ENCODE results near the gene AWAT1. TPM values are rescaled to one million over a fixed set of nuclear protein-coding genes. Genes with fewer than 3 reads are reported as not detected.
"Not testable (repeated sequence)": the region's sequence is repeated elsewhere in the genome, so short reads cannot be mapped to it uniquely, and the experiment has no call there.

AWAT1 gene
- total RNA-seq, 1 experiment from 2014 or later: not detected

- no peak within 1 kb of the TSS for H3K27ac Mint-ChIP-seq
- Histone ChIP-seq H4K20me1 (ENCODE audit: control insufficient read depth, insufficient read depth, insufficient read length) (no peaks in the 10 kb centered on the region), H2BK12ac (ENCODE audit: insufficient read length, low read depth, low read length) (no peak within 1 kb of the TSS), H3K27me3 (ENCODE audit: insufficient read depth, low read length) (no peaks in the 10 kb centered on the region), H3K27ac (ENCODE audit: insufficient read length, low read depth, low read length) (no peak within 1 kb of the TSS), H2BK20ac (ENCODE audit: low read depth, low read length, poor library complexity, severe bottlenecking) (no peak within 1 kb of the TSS), H3K4me2 (ENCODE audit: insufficient read depth, insufficient read length, low read length) (no peak within 1 kb of the TSS), H3T11ph (ENCODE audit: low read length) (no peak within 1 kb of the TSS), H2AK5ac (ENCODE audit: insufficient read length, low read length) (no peak within 1 kb of the TSS), H2AFZ (ENCODE audit: low read length) (no peak within 1 kb of the TSS), H4K8ac (replicated peaks; ENCODE audit: insufficient read length, low read depth, low read length) (no peak within 1 kb of the TSS), H3K9ac (ENCODE audit: extremely low read depth, insufficient read length, low read length) (no peak within 1 kb of the TSS), H3K23me2 (ENCODE audit: insufficient read length, low read depth, low read length, poor library complexity, severe bottlenecking) (no peaks in the 10 kb centered on the region), H3K9me3 (ENCODE audit: control insufficient read depth, low read depth, low read length) (peaks cover 52% of the 10 kb centered on the region), H2BK120ac (ENCODE audit: low read depth, low read length, poor library complexity, severe bottlenecking) (no peak within 1 kb of the TSS), H3K23ac (ENCODE audit: insufficient read length, low read depth, low read length) (no peak within 1 kb of the TSS), H4K5ac (ENCODE audit: insufficient read length, low read depth, low read length) (no peak within 1 kb of the TSS), H4K91ac (ENCODE audit: insufficient read length, low read depth, low read length) (no peak within 1 kb of the TSS), H2BK5ac (ENCODE audit: insufficient read length, low read length) (no peak within 1 kb of the TSS), H3K18ac (ENCODE audit: insufficient read length, low read depth, low read length) (no peak within 1 kb of the TSS), H2BK15ac (ENCODE audit: low read depth, low read length) (no peak within 1 kb of the TSS), H3K79me2 (ENCODE audit: insufficient read depth, low read length) (no peaks in the 10 kb centered on the region), H3K79me1 (ENCODE audit: insufficient read depth, low read depth, low read length, poor library complexity, severe bottlenecking) (no peaks in the 10 kb centered on the region), H3K56ac (ENCODE audit: insufficient read length, low read depth, low read length) (no peak within 1 kb of the TSS), H3K4me1 (ENCODE audit: insufficient read depth, low read length) (no peaks in the 10 kb centered on the region), H3K14ac (ENCODE audit: insufficient read depth, low read length) (no peak within 1 kb of the TSS), H3K4ac (ENCODE audit: low read depth, low read length) (no peak within 1 kb of the TSS)
- no peak for DNase-seq
- peaks cover 6 to 7% of the 10 kb centered on the region in 2 experiments for H3K4me1 Mint-ChIP-seq
- H3K27me3 Mint-ChIP-seq (ENCODE audit: low read depth): peaks cover 5% of the 10 kb centered on the region
- H3K9me3 Mint-ChIP-seq: peaks cover 74 to 75% of the 10 kb centered on the region in 2 experiments
- peaks cover 0 to 2% (median 2%) of the 10 kb centered on the region in 3 experiments; a peak in 1 of 7 replicates for H3K36me3 Mint-ChIP-seq (ENCODE audit: insufficient read depth in 1 of 3, low read depth in 3 of 3)
- no peak within 1 kb of the TSS for H3K4me3 Mint-ChIP-seq
- TF ChIP-seq CTCF (conservative IDR thresholded peaks at IDR 0.05): no peak
These were observed 33.6 kb downstream of the AWAT1 start, which contains the start of gene ARR3 for GRCh38 chrX:70268034-70268433. Gene ARR3, plus strand, starts transcription at chrX:70268334. Its CDS starts 1,052 bp downstream, at chrX:70269386.

- not testable (repeated sequence) for H2AK5ac ChIP-seq (ENCODE audit: insufficient read length, low read length); H3K79me2 ChIP-seq (ENCODE audit: insufficient read depth, low read length); H3K56ac ChIP-seq (ENCODE audit: insufficient read length, low read depth, low read length); H3K4me2 ChIP-seq (ENCODE audit: insufficient read depth, insufficient read length, low read length); H3K27me3 ChIP-seq (ENCODE audit: insufficient read depth, low read length); H3K18ac ChIP-seq (ENCODE audit: insufficient read length, low read depth, low read length); H4K5ac ChIP-seq (ENCODE audit: insufficient read length, low read depth, low read length); H2BK120ac ChIP-seq (ENCODE audit: low read depth, low read length, poor library complexity, severe bottlenecking); H3K36me3 Mint-ChIP-seq (ENCODE audit: insufficient read depth in 1 of 3, low read depth in 3 of 3); H3K4me3 Mint-ChIP-seq; H3K23me2 ChIP-seq (ENCODE audit: insufficient read length, low read depth, low read length, poor library complexity, severe bottlenecking); H2AFZ ChIP-seq (ENCODE audit: low read length); H3K79me1 ChIP-seq (ENCODE audit: insufficient read depth, low read depth, low read length, poor library complexity, severe bottlenecking); H3K27ac ChIP-seq (ENCODE audit: insufficient read length, low read depth, low read length); H3K27me3 Mint-ChIP-seq (ENCODE audit: low read depth); H2BK12ac ChIP-seq (ENCODE audit: insufficient read length, low read depth, low read length); H4K8ac ChIP-seq (replicated peaks; ENCODE audit: insufficient read length, low read depth, low read length); H2BK20ac ChIP-seq (ENCODE audit: low read depth, low read length, poor library complexity, severe bottlenecking); H3K23ac ChIP-seq (ENCODE audit: insufficient read length, low read depth, low read length); H3K4me1 ChIP-seq (ENCODE audit: insufficient read depth, low read length); DNase-seq; H3K4me1 Mint-ChIP-seq; H3T11ph ChIP-seq (ENCODE audit: low read length); H4K20me1 ChIP-seq (ENCODE audit: control insufficient read depth, insufficient read depth, insufficient read length); H3K14ac ChIP-seq (ENCODE audit: insufficient read depth, low read length); H2BK15ac ChIP-seq (ENCODE audit: low read depth, low read length); H2BK5ac ChIP-seq (ENCODE audit: insufficient read length, low read length); H3K9ac ChIP-seq (ENCODE audit: extremely low read depth, insufficient read length, low read length); H4K91ac ChIP-seq (ENCODE audit: insufficient read length, low read depth, low read length); H3K27ac Mint-ChIP-seq; H3K4ac ChIP-seq (ENCODE audit: low read depth, low read length)
- no CpG with 5 or more reads among the region's 7 CpGs for WGBS (ENCODE audit: extremely low coverage, insufficient read length, low lambda C conversion rate)
- peaks cover 62 to 67% of the 10 kb centered on the region in 2 experiments for H3K9me3 Mint-ChIP-seq
- H3K9me3 ChIP-seq (ENCODE audit: control insufficient read depth, low read depth, low read length): peaks cover 38% of the 10 kb centered on the region
These were observed 39.6 kb downstream of the AWAT1 start for GRCh38 chrX:70274029-70274428.
